ENCODE measurements around the gene WNT7B.
"Not testable (repeated sequence)": the region's sequence is repeated elsewhere in the genome, so short reads cannot be mapped to it uniquely, and the experiment has no call there.

The WNT7B gene

DNA sequence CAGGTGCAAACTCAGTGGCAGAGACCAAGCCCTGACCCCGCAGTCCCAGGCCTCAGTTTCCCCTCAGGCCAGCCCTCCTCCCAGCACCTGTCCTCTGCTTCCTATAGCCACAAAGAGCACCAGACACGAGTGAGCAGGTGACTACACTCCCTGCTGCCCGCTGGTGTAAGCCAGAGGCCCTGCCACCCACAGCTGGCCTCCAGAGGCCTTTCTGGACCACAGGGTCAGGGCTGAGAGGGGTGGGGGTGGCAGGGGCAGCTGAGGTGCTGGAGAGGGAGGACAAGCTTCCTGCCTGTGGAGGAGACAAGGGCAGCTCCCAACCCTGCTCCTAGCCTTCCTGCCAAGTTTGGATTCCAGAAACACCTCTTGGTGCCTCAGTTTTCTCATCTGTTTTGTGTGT lies 31.3 kb upstream of the WNT7B start:
- no peak for DNase-seq (ENCODE audit: low read depth)

DNA sequence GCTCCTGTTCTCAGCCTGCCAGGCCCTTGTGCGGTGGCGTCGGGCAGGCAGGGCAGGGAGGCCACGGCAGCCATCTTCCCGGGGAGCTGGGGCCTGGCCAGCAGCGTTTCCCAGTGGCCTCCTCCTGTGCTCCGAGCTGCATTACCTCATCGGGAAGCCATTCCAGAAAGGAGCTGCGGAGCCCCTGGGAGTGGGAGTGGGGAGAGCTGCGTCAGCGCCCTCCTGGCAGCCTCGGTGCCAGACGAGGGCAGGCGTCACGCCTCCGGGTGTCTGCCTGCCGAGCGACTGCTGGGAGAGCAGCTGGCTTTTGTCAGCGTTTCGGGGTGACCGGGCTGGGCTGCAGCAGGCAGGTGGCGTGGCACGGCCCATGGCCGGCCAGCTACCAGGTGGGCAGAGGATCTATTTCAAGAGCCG lies 30.9 kb upstream of the WNT7B start:
- DNase-seq (ENCODE audit: low read depth), result peak; percentile 91

DNA sequence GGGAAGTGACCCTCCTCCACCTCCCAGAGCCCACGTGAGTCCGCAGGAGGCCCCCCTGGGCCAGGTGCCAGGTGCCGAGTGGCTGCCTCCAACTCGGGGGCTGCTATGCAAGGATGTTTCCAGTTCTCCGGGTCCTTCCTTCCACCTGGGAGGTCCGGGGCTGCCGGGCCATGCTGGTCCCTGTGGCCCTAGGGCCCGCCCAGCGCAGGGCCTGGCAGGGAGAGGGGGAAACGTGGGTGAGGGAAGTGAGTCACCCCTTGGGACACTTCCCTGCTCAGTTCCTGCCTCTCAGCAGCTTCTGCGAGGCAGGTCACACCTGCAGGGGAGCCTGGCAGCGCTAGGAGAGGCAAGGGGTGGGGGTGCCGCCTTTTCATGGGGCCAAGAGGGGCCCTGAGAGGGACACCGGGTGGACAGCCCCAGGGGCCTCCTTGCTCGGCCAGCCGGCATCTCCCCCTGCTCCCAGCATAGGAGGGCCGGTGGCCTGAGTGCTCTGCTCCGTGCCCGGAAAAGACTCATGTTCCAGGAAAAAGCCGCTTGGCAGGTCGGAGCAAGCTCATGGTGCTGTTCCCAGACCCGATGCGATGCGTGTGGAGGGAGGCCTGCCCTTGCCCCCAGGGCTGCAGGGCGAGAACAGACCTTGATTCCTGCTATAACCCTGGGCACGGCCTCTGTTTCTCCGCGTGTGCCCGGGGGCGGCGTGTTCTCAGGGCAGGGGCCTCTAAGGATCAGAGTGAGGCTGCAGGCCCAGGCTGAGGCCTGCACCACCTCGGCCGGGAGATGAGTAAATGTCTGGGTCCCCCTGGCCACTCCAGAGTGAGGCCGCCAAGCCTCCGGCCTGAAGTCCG lies 30.3 kb upstream of the WNT7B start:
- DNase-seq (ENCODE audit: low read depth), result peak; percentile 43

DNA sequence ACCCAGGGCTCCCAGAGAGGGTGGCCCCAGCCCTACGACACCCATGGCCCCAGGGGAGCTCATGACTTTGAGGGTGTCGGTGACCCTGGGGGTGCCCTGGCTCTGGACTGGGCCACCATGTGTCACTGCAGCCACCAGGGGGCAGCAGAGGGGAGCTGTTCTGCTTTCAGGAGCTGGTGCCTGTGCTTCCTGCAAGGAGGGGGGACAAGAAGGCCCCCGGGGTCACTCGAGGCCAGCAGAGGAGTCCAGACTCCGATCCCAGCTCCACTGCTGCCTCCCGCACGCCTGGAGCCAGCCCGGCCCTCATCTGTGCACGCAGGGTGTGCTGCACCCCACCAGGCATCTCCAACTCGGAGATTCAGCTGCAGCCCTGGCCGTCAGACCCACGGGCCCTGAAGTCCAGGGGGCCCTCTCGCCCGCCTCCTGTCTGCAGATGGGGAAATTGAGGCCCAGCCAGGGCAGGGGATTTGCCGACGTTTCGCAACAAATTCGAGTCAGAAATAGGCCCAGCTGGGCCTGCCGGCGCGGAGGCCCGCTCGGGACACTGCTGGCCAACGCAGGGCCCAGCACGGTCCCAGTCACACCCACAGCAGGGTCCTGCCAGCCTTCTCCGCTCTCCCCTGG lies 29.5 kb upstream of the WNT7B start:
- peak; percentile 81 for DNase-seq (ENCODE audit: low read depth)

DNA sequence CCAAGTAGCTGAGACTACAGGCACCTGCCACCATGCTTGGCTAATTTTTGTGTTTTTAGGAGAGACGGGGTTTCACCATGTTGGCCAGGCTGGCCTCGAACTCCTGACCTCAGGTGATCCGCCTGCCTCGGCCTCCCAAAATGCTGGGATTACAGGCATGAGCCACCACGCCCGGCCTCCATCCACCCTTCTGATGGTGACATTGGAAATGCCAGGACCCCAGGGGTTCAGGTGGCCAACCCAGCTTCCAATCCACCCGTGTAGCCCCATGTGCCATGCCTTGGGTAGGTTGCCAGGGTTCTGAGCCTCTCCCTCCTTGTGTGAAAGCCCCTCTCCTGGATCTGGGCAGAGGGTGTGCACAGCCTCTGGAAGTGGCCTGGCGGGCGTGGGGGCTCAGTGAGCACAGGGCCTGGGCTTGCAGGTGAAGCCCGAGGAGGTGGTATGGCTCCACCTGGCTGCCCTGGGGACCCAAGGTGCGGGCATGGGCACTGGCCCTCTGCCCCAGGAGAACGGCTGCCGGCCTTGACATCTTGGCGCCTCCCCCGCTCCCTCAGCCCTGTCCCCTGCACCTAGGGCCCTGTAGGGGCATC lies 28.2 kb upstream of the WNT7B start:
- not testable (repeated sequence) for DNase-seq (ENCODE audit: low read depth)

DNA sequence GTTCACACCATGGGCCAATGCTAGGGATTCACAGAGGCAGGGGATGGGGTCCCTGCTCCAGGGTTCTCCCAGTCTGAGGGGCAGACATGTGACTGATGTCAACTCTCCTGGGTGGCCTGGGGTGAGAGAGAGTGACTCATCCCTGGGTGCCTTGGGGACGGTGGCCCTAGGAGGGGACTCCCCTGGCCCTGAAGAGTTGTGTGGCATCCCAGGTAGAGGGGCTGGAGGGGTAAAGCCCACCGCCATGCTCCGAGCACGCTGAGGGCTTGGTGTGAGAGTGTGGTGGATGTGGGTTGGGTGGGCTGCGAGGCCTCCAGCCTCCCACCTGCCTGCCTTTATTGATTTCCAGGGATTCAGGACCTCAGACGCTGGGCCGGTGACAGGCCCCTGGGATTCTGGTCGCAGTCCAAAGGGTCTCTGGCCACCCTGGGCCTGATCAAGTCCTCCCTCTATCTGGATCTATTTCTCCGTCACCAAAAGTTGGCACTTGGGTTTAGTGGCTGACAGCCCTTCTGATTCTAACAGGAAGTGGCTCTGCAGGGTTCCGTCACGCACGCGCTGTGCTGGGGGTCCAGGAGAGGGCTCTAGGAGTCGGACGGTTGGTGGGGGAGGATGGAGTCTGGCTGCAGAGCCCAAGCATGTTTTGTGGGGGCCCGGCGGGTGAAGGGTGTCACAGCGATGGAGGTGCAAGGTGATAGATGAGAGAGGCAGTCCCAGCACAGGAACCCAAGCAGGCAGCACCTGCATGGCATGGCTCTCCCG lies 27.3 kb upstream of the WNT7B start:
- no peak for DNase-seq (ENCODE audit: low read depth)

DNA sequence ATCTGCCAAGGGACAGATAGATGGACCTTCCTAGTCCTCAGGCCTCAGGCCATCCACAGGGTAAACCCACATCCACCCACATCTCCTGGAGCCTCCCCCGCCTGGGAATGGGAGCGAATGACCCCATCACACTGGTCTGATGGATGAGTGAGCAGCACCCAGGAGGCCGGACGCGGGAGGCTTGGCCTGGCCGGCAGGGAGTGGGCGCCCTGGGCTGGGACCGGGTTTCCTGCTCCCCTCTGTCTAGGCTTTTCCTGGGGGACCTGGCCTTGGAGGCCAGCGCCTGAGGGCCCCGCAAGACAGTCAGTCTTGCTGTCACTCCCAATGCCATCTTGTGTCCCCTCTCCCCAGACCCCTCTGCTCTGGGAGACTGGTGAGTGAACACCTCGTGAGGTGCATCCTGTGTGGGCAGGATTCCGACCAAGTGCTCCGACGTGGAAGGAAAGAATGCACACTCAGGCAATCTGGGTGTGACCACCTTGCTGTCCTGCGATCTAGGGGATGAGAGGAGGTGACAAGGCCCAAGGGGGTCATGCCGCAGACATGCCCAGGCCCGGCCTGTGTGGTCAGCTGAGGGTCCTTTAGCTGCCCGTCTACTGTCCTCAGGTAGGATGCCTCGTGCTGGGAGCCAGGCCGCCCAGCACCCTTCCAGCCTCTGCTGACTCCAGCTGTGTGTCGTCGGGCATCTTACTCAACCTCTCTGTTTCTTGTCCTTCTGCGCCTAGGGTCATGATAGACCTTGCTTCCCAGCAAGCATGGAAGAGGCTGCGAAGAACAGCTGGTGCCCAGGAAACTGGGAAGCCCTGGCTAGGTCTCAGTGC lies 26.5 kb upstream of the WNT7B start:
- no peak for DNase-seq (ENCODE audit: low read depth)

DNA sequence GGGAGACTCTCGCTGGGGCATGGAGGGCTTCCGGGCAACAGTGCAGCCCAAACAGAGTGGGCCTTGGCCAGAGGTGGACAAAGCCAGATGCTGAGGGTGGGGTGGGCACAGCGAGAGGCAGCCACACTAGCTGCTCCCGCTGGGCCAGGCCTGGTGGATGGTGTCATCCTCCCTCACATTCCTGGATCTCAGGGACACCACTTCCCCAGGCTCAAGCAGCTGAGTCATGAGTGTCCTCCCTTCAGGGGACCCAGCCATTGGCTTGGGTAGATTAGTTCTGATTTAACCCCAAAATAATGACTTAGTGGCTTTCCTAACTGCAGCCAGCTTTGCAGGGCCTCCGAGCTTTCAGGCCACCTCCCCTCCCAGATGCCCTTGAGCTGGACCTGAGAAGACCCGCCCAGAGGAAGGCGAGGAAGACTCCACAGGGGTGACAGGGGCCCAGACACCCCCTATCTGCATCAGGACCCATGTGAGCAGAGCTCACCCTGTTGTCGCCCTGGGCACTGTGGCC lies 25.9 kb upstream of the WNT7B start:
- no peak for DNase-seq (ENCODE audit: low read depth)

DNA sequence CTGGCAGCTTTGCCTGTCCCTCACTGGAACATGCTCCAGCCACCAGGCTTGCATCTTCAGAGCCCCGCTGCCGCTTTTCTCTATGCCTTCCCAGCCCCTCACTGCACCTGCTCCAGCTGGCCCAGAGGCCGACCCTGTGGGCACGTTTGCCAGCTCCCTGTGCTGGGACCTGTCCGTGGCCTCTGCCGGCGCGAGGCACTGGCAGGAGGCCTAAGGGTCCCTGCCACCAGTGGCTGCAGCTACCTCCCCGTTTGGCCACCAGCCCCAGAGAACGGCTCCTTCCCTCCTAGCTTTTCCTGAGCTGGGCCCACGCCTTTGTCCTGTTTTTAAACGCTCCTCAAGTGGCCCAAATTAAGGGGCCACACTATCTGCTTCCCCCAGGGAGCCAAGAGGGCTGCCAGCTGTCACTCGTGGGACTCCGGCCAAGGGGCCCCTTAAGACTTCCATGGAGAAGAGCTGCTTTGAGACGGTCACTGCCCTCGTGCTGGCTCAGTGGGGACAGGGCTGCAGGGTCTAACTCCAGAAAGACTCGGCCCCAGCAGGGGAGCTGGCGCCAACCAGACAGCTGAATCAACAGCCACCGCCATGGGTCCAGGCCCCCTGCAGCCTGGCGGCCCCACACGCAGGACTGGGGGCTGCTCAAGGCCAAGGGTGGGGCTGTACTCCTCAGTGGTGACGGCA lies 24.6 kb upstream of the WNT7B start:
- no peak for DNase-seq (ENCODE audit: low read depth)

DNA sequence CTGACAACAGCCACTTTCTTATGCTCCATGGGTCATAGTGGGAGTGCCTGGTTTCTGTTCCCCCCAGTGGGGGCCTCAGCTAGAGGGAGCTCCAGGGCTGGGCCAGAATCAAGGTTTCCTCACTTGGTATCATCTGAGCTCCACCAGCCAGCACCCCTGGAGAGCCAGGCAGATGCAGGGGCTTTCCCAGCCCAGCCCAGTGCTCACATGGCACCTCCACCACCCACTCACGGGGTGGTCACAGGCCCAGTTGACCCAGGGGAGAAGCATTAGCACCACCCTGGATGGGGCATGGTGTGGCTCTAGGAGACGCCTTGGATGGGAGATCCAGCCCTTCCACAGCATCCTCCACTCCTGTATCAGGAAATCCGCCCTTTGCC lies 24.1 kb upstream of the WNT7B start:
- no peak for DNase-seq (ENCODE audit: low read depth)

DNA sequence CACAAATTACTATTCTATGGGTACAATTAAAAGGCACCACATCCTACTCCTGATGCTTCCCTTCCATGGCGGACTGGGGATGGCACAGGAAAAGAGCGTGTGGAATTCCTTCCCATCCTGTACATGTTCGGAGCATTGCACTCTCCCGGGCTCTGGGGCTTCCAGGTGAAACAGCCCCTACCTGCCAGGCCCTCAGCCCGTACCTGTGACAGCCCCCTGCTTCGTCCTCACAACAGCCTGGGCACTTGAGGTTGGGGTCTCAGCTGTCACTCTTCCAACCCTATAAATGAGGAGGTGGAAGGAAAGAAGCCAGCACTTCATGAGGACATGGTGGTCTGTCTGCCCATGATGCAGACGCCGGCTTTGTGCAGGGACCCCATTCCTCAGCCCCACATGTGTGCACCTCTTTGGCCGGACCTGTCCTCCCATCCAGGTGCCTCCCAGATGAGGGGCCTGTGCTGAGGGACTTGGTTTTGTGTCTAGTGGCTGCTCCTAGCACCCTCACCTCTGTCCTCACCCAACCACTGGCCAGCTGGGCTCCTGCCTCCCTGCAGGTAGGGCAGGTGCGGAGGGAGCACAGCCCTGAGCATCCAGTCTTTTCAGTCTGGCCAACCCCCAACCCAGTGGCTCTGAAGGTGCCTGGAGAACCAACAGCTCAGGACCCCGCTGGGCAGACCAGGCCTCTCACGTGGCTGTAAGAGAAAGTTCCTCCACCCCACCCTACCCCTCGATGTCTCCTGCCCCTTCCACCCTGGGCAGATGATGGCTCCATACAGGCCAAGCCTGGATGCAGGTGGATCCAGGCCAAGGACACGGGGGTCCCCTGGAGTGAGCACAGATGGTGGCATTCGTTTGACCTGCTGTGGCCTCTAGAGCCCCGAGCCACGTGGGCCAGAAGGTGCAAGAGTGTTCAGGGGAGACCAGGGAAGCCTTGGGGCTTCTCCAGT lies 23.4 kb upstream of the WNT7B start:
- DNase-seq (ENCODE audit: low read depth), result no peak

DNA sequence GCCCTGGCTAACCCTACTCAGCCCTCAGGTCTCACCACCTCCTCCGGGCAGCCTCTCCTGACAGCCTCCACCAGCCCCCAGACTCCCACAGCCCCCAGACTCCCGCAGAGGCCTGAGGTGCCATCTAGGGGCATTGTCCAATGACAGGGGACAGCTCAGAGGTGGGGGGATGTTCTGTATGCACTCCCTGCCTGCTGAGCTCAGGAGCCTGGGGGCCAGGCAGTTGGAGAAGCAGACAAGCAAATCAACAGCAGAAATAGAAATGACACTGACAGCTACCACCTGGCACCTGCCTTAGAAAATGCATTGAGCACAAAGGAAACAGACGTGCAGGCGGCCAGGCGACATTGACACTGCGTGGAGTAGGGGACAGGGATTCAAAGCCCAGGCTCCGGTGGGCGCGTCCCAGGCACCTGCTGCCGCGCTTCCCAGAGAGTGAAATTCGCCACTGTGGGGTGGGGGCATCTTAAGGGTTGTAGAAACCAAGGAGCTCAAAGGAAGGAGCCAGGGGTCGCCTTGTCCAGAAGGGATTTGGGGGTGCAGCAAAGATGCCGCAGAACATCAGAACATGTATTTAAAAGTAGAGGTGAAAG lies 22.5 kb upstream of the WNT7B start:
- no peak for DNase-seq (ENCODE audit: low read depth)

DNA sequence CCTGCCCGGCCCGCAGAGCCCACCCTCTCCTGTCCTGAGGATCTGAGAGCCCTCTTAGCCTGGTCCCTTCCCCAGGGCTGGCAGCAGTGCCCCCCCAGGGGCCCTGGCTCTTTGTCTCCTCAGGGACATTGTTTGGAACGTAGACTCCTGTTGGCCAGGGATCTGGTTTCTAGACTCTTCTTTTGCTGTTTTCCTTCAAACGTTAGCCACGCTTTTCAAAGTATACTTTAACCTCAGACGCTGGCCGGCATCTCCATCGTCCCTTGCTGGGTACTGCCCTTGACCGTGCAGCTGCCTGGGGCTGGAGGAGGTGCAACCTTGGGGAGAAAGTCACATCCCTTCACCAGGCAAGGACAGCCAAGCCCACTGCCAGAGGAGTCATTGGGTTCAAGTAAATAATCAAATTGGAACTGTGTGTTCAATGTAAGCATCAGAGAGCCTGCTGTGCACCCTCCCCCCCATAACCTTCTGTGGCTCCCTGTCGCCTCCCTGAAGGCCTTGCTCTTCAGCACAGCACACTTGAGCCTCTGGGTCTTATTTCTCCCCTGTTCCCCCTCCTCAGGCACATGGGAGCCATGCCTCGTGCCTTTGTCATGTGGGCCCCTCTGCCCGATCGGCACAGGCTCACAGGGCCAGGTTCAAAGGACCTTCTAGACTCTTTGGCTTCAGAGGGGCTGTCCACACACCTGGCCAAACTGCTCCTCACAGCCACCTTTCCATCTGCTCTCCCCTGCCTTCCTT lies 21.8 kb upstream of the WNT7B start:
- no peak for DNase-seq (ENCODE audit: low read depth)

DNA sequence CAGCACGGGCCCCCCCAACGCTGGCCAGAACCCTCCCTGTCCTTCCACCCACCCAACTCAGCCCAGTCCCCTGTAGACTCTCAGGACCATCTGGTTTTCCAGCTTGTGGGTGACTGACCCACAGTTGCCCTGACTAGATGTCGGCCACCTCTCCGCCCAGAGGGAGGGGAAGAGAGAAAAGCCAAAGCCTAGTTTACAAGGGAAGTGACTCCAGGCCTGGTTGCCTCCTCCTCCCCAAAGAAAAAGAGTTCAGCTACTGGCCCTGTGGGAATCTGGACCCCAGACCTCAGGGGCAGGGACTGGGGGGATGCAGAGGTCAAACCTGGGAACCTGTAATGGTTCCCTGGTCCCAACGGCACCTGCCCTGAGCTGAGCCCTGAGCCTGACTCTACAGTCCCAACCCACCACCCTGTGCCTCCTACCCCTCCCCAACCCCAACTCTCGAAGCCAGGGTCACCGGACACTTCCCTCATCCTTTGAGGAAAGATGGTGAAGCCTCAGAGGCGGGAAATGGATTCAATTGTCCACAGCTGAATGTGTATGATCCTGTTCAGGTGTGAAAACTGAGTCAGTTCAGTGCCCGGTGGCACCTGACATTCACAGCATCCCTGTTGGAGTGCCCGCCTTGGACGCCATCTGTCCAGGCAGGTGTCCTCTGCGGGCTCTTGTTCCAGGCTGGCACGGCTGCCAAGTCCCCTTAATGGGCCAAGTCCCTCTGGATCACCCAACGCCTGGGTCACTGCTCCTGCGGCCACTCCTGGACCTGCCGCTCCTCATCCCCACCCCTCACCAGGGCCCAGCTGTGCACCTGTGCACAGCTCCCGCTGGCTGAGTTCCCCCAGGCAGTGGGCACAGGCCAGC lies 21.0 kb upstream of the WNT7B start:
- peak; percentile 59 for DNase-seq (ENCODE audit: low read depth)

DNA sequence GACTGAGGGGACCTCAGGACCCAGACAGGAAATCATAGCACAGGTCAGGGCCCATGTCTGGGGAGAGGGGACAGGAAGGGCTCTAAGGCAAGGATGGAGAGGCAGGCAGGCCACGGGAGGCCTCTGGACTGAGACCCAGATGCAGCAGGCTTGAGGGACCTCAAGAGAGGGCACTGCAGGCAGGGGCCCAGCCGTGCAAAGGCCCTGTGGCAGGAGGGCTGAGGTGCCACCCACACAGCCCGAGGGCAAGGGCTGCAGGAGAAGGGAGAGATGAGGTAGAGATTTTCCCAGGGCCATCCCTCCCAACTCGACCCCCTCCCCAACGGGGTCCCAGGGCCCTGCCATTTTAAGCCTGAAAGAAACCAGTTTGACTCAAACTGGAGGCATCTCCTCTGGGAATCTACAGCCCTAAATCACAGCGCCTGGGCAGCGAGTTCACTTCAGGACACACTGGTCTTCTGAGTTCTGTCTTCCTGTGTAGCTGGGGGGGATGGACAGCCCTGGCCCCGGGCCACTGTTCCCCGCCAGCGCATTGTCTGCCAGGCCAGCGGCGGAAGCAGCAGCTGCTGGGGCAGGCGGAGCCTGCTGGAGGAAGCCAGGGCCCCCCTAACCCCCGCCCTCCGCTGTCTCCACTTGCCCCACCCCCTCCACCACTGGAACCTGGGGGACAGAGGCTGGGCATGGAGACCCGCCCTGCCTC lies 20.3 kb upstream of the WNT7B start:
- peak; percentile 97 for DNase-seq (ENCODE audit: low read depth)

DNA sequence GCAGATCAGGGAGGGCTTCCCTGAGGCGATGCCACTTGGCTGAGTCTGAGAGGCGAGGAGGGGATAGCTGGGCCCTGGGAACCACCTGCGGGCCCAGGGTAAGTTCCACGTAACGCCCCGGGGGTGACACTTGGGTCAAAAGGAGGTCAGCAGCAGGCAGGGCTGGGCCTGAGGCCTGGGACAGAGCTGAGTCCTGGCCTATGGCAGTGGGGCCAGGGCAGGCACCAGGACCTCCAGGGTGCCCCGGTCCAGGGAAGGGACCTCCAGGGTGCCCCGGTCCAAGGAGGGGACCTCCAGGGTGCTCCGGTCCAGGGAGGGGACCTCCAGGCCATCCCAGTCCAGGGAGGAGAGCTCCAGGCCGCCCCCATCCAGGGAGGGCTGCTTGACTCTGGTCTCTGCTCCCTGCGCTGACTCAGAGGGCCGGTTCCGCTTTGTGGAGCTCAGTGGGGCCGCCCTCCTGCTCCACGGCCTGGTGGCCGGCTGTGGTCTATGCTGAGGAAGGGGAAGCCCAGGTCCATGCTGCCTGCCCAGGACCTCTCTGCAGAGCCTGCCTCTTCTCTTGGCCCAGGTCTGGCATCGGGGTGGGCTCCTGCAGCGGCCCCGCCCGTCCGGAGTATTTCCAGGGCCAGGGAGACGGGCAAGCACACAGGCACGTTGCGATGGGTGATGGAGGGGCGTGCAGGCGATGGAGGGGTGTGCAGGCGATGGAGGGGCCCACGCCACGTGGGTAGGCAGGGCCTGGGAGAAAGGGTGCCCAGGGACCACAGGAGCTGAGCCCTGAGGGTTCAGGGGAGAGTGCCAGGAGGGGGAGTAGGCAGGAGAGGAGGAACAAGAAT lies 19.5 kb upstream of the WNT7B start:
- peak; percentile 40 for DNase-seq (ENCODE audit: low read depth)
